GM18519 (cell line): ENCODE data around the gene DGKB.
"Not testable (repeated sequence)": the region's sequence is repeated elsewhere in the genome, so short reads cannot be mapped to it uniquely, and the experiment has no call there.

Experiments used
- ATAC-seq: cut with Tn5 transposase; IDR thresholded peaks from one replicate; pipeline ENCODE4 v1.9.1; 2021; ENCODE audit warnings: mild to moderate bottlenecking, moderate library complexity; ENCODE audit not compliant: unreplicated experiment, low FRiP score

Gene DGKB

DNA sequence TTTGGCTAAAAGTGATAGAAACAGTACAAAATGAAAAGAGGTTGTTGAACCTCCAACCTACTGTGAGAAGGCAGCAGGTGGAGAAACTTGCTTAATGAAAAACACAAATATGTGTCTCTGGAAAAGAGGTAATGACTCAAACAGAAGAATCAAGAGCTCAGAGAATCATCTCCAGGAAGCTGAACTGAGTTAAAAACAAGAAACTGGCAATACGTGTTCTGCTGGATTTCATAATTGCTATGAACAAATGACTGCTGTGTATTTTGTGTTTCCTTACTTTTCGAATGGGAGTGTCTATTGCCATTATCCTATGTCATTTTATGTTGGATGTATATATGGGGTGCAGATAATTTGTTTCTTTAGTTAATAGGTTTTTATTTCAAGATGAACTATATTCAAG, 401.1 kb downstream of the DGKB start:
- ATAC-seq = no peak

DNA sequence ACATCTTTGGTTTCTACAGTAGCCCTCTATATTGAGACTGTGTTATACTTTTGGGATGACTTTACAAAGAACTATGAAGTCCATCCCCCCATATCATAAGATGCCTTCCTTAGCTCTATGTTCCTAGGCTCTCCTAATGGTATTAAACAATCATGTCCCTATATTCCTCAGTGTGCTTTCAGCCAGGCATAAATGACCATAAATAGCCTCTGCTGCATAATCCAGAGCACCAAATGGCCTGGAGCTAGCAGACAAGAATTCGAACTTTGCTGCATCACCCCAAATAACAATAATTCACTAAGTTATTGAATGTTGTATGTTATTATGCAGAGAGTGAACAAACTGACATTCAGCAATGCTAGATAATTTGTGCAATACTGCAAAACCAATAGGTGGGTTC, 405.2 kb downstream of the DGKB start:
- ATAC-seq = no peak

DNA sequence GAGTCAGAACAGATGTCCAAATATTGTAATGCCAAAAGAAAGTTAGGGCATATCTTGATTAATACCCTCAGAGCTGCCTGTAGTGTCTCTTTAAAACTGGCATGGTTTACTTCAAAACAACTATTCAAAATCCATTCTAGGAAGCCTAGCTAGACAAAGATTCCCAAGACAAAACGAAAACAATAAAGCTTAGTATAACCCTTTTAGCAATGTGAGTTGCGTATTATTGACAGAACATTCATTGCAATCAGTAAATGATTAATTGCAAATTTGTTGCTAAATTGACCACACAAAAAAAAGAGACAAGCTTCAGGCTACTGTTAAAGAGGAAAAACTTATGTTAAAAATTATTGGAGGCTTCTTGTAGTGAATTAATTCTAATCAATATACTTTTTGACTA, 406.9 kb downstream of the DGKB start:
- no peak for ATAC-seq

DNA sequence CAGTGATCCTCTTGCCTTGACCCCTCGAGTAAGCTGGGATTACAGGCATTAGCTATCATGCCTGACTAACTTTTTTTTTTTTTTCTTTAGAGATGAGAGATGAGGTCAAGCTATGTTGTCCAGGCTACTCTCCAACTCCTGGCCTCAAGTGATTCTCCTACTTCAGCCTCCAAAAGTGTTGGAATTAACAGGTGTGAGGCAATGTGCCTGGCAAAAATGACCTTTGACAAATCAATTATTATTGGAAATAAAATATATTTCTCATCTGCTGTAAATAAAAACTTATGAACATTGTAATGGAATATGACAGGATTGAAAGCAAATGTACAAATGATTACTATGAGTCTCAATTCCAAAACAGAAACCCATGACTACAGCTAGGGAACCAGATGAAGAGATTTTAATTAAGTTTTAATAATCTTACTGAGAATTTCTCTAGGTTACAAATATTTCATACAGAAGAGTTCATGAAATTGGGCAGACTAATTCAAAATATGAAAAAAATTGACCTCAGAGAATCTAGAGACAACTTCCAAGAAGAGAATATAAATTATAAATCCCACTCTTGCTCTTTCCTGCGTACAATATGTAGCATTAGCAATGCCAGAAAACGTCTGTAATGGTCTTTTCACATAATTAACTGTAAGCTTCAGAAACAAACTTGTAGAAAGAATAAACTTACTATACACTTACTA, 414.7 kb downstream of the DGKB start:
- no peak for ATAC-seq

DNA sequence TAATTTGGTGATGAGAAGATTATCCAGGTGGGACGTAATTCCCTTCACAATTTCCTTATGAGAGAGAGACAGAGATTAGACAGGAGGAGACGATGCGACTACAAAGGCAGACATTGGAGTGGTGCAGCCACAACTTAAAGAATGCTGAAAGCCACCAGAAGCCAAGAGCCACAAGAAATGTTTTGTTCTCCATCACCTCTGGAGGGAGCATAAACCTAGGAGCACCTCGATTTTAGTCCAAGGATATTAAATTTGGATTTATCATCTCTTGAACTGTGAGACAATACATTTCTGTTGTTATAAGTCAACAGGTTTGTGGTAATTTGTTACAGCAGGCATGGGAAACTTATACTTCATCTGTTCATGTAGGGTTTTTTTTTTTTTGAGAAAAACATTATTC, 418.9 kb downstream of the DGKB start:
- no peak for ATAC-seq

DNA sequence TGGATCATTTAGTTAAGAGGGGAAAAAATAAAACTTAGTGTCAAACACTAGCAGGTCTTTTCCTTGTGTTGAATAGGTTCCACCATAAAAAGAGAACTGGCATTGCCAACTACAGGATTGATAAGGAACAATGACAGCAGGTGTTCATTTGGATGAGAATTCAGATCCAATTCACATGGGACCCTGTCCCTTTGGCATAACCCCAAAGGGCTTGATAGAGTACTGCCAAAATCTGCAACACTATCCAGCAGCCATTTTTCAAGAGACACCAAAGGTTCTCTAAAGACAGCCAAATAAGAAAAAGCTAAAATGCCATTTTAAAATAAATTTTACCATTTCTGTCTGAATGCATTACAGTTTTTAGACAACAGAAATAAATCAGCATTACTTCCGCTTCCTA, 422.3 kb downstream of the DGKB start:
- no peak for ATAC-seq

DNA sequence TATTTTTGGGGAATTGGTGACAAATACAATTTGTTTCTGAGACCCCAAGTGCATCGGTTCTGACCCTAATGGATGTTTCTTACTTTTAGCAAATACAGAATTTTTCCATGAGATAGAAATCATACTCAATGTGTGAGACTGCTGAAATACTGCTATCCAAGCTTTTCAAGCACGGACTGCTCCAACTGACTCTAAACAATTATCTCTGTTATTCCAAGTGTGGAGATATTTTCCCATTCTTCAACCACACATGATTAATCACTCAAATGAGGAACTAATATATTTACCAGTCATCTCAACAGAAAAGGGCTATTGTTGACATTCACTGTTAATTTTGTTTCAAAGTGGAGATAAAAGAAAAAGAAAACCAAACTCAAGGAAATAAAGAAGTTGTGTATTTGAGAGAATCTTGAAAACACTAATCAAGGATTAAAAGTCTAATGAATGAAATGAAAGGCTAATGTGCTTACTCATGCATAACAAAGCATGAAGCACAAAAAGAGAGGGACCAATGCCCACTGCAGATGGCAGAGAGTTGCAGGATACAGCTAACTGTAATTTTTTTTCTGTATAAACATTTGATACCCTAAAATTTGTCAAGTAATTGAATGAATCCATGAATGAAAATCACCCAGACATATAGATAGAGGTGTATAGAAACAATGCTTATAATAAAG, 423.6 kb downstream of the DGKB start:
- ATAC-seq = no peak

DNA sequence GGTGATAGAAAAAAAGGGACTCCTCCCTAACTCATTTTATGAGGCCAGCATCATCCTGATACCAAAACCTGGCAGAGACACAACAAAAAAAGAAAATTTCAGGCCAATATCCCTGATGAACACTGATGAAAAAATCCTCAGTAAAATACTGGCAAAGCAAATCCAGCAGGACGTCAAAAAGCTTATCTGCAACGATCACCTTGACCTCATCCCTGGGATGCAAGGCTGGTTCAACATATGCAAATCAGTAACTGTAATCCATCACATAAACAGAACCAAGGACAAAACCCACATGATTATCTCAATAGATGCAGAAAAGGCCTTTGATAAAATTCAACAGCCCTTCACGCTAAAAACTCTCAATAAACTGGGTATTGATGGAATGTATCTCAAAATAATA, 440.8 kb downstream of the DGKB start:
- not testable (repeated sequence) for ATAC-seq

DNA sequence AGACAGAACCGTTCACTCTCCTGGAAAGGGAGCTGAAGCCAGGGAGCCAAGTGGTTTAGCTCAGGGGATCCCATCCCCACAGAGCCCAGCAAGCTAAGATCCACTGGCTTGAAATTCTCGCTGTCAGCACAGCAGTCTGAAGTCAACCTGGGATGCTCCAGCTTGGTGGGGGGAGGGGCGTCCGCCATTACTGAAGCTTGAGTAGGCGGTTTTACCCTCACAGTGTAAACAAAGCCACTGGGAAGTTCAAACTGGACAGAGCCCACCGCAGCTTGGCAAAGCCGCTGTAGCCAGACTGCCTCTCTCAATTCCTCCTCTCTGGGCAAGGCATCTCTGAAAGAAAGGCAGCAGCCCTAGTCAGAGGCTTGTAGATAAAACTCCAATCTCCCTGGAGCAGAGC, 443.7 kb downstream of the DGKB start:
- not testable (repeated sequence) for ATAC-seq

DNA sequence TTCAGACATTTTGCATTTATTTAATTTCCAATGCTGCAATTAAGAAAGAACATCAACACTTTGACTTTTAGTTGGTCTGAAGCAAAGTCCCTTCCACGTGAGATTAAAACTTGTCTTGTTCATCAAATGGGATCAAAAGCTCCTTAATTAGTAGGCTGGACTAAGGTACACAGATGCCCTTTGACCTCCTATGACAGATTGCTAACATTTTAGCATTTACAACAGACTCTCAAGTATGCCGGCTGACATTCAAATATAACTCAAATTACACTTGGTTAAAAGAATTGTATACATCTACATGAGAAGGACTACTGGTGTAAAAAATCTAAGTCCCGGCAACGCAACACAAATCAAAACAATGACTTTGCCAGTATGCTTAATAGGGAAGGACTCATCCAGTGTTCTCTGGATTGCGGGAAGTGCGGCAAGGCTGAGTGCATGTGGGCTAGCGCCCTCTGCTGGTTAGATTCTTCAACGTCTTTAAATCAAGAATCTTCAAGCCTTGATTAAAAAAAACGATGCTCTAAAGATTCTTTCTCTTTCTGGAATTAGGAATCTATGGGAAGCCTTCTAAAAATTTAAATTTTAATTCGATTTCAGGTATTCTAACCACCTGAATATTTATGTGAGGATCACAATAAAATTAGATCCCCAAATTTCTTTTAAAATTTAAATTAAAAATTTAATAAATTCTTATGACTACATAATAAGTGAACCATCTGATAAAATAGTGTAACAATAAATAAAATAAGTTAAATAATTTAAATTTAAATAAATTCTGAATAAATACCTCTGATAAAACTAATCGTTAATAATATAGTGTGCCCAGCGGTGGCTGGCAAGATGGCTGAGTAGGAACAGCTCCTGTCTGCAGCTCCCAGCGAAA, 444.7 kb downstream of the DGKB start:
- ATAC-seq = no peak

DNA sequence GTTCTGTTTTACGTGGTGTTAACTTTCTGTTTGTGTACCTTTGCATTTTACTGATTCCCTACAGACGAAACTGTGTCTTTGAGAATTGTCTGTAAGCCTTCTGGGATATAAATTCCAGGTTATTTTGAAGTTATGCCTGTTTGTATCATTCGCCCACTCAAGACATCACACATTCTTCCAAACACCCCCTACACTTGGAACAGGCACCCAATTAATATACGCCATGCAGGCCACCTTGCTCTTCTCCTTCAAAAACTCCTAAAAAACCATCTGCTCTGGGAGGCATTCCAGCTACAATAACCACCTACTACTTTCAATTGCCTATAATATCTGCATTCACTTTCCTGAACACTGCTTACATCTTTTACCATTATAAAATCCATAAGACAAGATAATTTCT, 453.3 kb downstream of the DGKB start:
- ATAC-seq = no peak

DNA sequence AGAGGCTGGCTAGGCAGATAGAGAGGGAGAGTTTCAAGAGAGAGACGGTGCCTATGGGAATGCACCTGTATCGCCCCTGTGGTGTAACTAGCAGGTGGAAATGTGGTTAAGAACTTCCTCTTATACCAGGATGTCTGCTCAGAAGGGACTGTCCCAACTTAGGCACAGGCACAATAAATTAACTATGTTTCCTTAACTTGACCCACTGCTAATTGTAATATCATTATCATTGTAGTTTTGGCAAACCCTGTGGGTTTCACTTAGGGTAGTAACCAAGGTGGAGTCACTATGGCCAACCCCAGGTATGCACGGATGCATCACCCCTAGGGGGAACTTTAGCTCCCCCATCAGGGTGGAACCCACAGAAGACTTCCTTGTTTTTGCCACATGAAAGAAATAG, 455.7 kb downstream of the DGKB start:
- ATAC-seq = no peak

DNA sequence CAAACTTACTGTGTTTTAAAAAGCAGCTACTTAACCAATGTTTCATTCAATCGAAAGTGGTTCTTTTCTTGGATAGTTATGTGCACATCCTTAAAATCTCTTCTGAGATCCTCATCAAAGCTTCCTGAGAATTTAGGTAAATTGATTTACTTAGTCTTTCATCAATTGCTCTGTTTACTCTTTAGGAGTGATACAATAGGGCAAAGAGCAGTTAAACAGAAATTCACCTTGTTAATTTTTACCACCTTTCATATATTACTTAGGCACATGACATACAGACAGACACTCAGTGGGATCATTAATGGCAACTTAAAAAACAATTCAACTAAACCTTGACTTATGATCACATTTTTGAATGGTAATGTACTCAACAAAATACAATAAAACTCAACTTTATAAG, 456.3 kb downstream of the DGKB start:
- ATAC-seq = no peak

DNA sequence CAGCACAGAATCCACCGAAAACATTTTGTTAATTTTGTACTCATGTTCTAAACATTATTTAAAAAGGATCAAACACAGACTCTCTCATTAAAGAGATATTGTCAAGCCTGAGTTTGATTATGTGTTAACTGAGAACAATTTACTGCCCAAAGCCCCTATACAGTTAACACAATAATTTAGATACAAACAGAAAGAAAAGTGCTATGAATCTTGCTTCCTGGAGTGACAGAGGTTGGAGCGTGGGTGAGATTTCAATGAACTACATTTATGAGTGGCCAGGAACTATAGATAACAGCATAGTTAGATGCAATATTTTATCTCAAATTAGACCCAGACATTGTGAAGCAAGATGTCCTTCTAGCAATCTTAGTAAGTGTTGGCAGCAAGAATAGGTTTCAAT, 464.2 kb downstream of the DGKB start:
- ATAC-seq = no peak

DNA sequence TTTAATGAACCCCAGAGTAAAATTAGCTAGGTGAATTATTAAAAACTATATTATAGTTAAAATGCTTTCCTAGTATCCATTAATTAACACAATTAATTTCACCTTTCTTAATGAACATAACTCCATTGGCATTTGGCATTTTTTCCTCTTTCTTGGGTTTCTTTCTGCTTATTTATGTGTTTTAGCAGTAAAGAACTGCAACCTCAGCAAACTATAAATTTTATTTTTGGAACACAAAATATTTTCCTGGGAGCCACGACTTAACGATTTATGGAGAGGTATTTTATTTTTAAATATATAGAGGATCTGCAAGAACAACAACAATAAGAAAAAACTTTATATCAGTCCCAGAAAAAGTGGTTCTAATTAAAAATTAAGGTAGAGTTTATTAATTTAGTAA, 465.7 kb downstream of the DGKB start:
- ATAC-seq = no peak

DNA sequence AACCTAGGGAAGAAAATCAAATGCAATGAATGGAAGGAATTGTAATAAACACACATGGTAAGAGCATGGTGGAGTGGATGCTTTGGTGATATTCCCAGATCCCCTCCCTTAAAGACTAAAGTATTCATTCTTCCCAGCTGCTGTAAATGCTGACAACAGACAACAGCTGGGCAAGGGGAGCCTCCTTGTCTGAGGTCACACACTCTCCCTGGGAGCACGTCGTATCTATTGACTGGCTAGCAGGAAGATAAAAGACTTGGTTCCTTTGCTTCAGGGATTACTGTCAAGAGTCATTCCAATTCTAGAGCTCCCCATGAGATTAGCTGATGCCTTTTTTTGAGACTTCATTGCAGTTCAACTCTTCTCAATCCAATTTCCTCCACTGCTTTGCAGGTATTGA, 469.6 kb downstream of the DGKB start:
- ATAC-seq = no peak

DNA sequence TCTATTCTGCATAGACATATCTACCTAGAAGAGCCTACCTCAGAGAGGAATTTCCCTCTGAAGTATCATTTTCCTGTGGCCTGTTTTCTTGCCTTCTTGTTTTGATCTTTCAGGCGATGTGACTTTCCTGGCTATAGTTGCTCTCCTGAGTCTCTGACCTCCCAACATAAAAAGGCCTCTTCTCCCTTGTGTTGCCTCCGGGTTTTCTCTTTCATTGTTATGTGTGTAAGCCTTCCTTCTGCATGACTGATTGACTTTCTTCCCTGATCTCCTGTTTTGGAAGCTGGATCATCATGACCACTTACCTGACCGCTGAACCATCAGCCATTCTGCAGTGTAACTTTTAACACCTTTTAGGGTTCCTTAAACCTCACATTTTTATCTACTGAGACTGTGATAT, 471.6 kb downstream of the DGKB start:
- no peak for ATAC-seq

DNA sequence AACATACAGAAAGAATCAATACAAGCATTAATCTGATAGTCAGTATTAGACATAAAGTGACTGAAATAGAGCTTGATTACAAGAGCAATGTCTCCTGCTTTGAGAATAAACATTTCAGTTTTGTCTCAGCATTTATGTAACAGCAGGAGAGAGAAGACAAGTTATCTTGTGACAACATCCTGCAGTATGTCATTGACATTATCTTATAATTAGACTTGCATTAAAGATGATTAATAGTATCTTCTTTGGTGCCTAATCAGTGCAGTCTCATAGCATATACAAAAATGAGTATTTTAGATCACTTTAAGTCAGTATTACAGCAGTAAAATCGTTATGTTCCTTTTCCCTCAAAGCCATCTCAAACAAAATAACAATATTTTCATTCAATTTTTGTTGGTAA, 477.0 kb downstream of the DGKB start:
- ATAC-seq = no peak

DNA sequence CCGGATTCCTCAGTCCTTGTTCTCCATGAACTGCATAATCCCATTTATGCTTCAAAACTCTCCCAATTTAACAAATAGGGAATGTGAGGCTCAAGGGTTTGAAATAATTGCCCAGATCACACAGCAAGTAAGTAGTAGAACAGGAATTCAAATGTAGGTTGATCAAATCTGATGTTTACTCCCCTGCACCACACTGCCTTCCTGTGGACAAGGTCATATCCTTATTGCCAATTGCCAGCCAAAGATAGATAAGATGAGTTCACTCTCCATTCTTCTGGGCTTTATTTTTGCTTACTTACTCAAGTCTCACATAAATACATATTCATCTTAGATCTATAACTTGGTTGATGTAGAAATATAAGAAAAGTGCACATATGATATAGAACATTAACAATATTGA, 477.9 kb downstream of the DGKB start:
- ATAC-seq = no peak

DNA sequence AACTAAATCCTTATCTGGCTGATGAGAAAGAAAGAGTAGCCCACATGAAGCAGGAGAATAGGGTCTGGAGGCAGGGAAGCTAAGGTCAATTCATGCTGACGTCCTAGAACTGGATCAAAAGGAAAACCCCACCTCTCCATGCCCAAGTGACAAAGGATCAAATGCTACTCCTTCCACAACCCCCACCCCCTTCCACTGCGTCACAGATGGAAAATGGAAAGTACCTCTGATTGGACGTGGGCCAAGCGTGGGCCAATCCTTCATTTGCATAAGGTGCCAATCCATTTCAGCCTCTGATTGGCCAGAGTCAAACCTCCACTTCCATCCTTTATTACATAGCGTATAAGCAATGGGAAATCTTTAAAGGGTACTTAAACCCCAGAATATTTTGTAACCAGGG, 481.8 kb downstream of the DGKB start:
- ATAC-seq = no peak

DNA sequence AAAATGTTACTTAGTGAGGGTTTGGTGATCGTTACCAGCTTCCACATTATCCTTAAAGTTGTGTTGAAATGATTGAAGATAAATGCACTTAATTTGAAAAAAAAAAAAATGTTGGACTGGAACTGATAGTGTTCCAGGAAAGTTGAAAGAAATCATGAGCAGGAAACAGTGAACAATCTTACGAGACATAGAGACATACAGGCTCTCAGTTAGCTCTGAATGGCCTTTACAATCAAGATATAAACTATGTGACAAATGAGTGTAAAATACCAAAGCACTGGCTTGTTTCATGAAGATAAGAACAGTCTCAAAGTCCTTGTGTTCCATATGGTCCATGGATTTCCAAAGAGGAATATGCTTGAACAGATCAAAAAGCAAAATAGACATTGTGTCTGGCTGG, 483.0 kb downstream of the DGKB start:
- no peak for ATAC-seq

DNA sequence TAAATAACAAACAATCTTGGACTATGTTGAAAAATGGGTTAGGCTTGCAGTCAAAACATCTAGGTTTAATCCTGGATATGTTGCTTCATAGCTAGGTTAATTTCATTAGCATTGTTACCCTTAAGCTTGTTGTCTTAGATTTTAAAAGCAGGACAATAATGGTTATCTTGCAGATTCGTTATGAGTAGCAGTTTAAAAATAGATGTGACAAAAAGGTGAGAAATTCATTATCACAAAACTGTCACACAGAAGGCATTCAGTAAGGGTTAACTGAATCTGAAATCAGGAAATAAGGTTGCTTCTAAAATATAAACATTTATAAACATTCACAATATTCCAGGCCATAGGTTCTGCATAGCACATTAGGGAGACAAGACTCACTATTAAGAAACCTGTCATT, 483.9 kb downstream of the DGKB start:
- ATAC-seq = no peak
